ENCODE data around the gene ANKS1B.
"Not testable (repeated sequence)": the region's sequence is repeated elsewhere in the genome, so short reads cannot be mapped to it uniquely, and the experiment has no call there.

Gene ANKS1B

GRCh38 chr12:99257672-99258071 is 727.1 kb downstream of the ANKS1B start:
- Histone ChIP-seq H3K4me2 (ENCODE audit: low read length) (no peak overlapping the region), H2AFZ (no peak overlapping the region), H3K9me3 (ENCODE audit: control insufficient read depth, low read length) (no peaks in the 10 kb centered on the region), H3K36me3 (ENCODE audit: control insufficient read depth, insufficient read depth, low read length) (no peaks in the 10 kb centered on the region), H3K9ac (no peak overlapping the region), H3K27me3 (ENCODE audit: control insufficient read depth, insufficient read depth, low read length) (no peaks in the 10 kb centered on the region), H3K4me1 (no peaks in the 10 kb centered on the region), H3K4me3 (ENCODE audit: low read depth, low read length) (no peak overlapping the region), H3K79me2 (no peaks in the 10 kb centered on the region), H3K27ac (no peak overlapping the region)
- TF ChIP-seq CTCF (IDR thresholded peaks at IDR 0.05): no peak

DNA sequence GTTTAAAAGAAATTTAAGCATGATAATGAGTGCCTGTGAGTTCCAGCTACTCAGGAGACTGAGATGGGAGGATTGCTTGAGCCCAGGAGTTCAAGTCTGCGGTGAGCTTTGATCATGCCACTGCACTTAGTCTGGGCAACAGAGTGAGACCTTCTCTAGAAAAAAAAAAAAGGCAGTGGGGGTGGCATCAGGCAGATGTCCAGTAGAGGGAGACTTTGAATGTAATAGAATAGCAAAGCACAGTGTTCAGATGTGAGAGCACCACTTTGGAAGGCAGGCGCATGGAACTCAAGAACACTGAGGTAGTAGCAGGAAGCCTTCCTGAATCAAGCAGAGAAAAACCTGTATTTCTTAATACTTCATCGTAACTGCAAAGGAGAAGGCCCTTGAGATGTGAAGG is 731.7 kb downstream of the ANKS1B start:
- H3K4me2 ChIP-seq (ENCODE audit: low read length): no peak overlapping the region
- no peaks in the 10 kb centered on the region for H3K79me2 ChIP-seq
- no peaks in the 10 kb centered on the region for H3K4me1 ChIP-seq
- no peaks in the 10 kb centered on the region for H3K36me3 ChIP-seq (ENCODE audit: control insufficient read depth, insufficient read depth, low read length)
- H3K27ac ChIP-seq: no peak overlapping the region
- no peak overlapping the region for H3K9ac ChIP-seq
- no peak overlapping the region for H2AFZ ChIP-seq
- no peak overlapping the region for H3K4me3 ChIP-seq (ENCODE audit: low read depth, low read length)
- no peaks in the 10 kb centered on the region for H3K9me3 ChIP-seq (ENCODE audit: control insufficient read depth, low read length)
- TF ChIP-seq CTCF (IDR thresholded peaks at IDR 0.05): no peak
- H3K27me3 ChIP-seq (ENCODE audit: control insufficient read depth, insufficient read depth, low read length): no peaks in the 10 kb centered on the region

DNA sequence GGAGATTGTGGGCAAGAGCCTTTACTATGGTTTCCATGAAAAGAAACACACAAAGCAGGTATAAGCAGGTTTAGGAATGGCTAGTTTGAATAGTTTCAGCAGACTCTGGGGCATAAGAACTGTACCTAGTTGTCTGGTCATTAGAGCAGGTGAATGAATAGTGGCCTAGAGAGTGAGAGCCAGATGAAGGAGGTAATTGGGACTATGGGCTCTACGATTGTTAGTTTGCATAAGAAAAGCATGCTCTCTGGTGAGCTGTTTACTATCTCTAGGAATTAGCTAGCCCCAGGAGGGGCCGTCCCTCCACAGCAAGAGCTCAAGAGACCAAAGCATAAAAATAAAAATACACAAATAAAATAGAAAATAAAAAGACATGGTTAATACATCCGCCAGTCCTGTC is 734.6 kb downstream of the ANKS1B start:
- Histone ChIP-seq H3K36me3 (ENCODE audit: control insufficient read depth, insufficient read depth, low read length) (no peaks in the 10 kb centered on the region), H3K9me3 (ENCODE audit: control insufficient read depth, low read length) (no peaks in the 10 kb centered on the region), H3K79me2 (no peaks in the 10 kb centered on the region), H3K4me1 (no peaks in the 10 kb centered on the region), H3K9ac (no peak overlapping the region), H2AFZ (no peak overlapping the region), H3K4me2 (ENCODE audit: low read length) (no peak overlapping the region), H3K27me3 (ENCODE audit: control insufficient read depth, insufficient read depth, low read length) (no peaks in the 10 kb centered on the region), H3K27ac (no peak overlapping the region), H3K4me3 (ENCODE audit: low read depth, low read length) (no peak overlapping the region)
- no peak for TF ChIP-seq CTCF (IDR thresholded peaks at IDR 0.05)

GRCh38 chr12:99249543-99249942 is 735.2 kb downstream of the ANKS1B start:
- Histone ChIP-seq H3K27ac (no peak overlapping the region), H3K4me3 (ENCODE audit: low read depth, low read length) (no peak overlapping the region), H3K36me3 (ENCODE audit: control insufficient read depth, insufficient read depth, low read length) (no peaks in the 10 kb centered on the region), H3K9ac (no peak overlapping the region), H3K9me3 (ENCODE audit: control insufficient read depth, low read length) (no peaks in the 10 kb centered on the region), H3K4me1 (no peaks in the 10 kb centered on the region), H3K79me2 (no peaks in the 10 kb centered on the region), H3K4me2 (ENCODE audit: low read length) (no peak overlapping the region), H3K27me3 (ENCODE audit: control insufficient read depth, insufficient read depth, low read length) (no peaks in the 10 kb centered on the region), H2AFZ (no peak overlapping the region)
- no peak for TF ChIP-seq CTCF (IDR thresholded peaks at IDR 0.05)

- not testable (repeated sequence) for H3K4me3 ChIP-seq (ENCODE audit: low read depth, low read length); H3K27me3 ChIP-seq (ENCODE audit: control insufficient read depth, insufficient read depth, low read length); H3K27ac ChIP-seq; H3K36me3 ChIP-seq (ENCODE audit: control insufficient read depth, insufficient read depth, low read length); H3K4me2 ChIP-seq (ENCODE audit: low read length); H3K9ac ChIP-seq; H2AFZ ChIP-seq; H3K9me3 ChIP-seq (ENCODE audit: control insufficient read depth, low read length); H3K4me1 ChIP-seq; H3K79me2 ChIP-seq
Observed at GRCh38 chr12:99237907-99238538, 746.7 kb downstream of the ANKS1B start.

All from parathyroid adenoma (tissue), 2 donors.